ENCODE data around the gene WDSUB1.
A peak's percentile ranks its signal among the peaks of the same experiment; 100 is the strongest.

WDSUB1 gene

GRCh38 chr2:159285929-159286708, at the start of gene WDSUB1:
Gene WDSUB1 (minus strand): TSS chr2:159286703. CDS start chr2:159283069, 3,634 bp downstream.
- peak within 1 kb of the TSS; percentile 87 for H3K4me3 ChIP-seq (ENCODE audit: low read depth, low read length)
- TF ChIP-seq CTCF (IDR thresholded peaks at IDR 0.05; ENCODE audit: low read depth, low read length, missing control alignments): no peak
- DNase-seq (ENCODE audit: low read depth): no peak

- H3K4me3 ChIP-seq (ENCODE audit: low read depth, low read length): no peak overlapping the region
- no peak for TF ChIP-seq CTCF (IDR thresholded peaks at IDR 0.05; ENCODE audit: low read depth, low read length, missing control alignments)
- DNase-seq (ENCODE audit: low read depth): no peak
These were observed 40.2 kb upstream of the WDSUB1 start for GRCh38 chr2:159326569-159327255.

GRCh38 chr2:159322419-159322818, 35.9 kb upstream of the WDSUB1 start:
- no peak for TF ChIP-seq CTCF (IDR thresholded peaks at IDR 0.05; ENCODE audit: low read depth, low read length, missing control alignments)
- no peak overlapping the region for H3K4me3 ChIP-seq (ENCODE audit: low read depth, low read length)
- no peak for DNase-seq (ENCODE audit: low read depth)

- H3K4me3 ChIP-seq (ENCODE audit: low read depth, low read length): no peak overlapping the region
- no peak for DNase-seq (ENCODE audit: low read depth)
- no peak for TF ChIP-seq CTCF (IDR thresholded peaks at IDR 0.05; ENCODE audit: low read depth, low read length, missing control alignments)
These were observed 31.0 kb upstream of the WDSUB1 start for GRCh38 chr2:159317392-159318088.

- DNase-seq (ENCODE audit: low read depth): no peak
- no peak for TF ChIP-seq CTCF (IDR thresholded peaks at IDR 0.05; ENCODE audit: low read depth, low read length, missing control alignments)
- H3K4me3 ChIP-seq (ENCODE audit: low read depth, low read length): no peak overlapping the region
These were observed 21.4 kb upstream of the WDSUB1 start for GRCh38 chr2:159307942-159308341.

GRCh38 chr2:159300586-159300985, 14.1 kb upstream of the WDSUB1 start:
- DNase-seq (ENCODE audit: low read depth): no peak
- no peak overlapping the region for H3K4me3 ChIP-seq (ENCODE audit: low read depth, low read length)
- no peak for TF ChIP-seq CTCF (IDR thresholded peaks at IDR 0.05; ENCODE audit: low read depth, low read length, missing control alignments)
